Stimulated activated CD8-positive, alpha-beta memory T cell treated with anti-CD3 and anti-CD28 coated beads, Interleukin-7, amount 100 ng/mL, for 1 hour (primary cell): ENCODE results near the gene DMBT1.

Source experiments
- DNase-seq, 2 donors: peaks; one replicate each; pipeline ENCODE4 v3.0.0-alpha.2; 2020; ENCODE audit warnings: low read depth in 2 of 2

DMBT1 gene

DNA sequence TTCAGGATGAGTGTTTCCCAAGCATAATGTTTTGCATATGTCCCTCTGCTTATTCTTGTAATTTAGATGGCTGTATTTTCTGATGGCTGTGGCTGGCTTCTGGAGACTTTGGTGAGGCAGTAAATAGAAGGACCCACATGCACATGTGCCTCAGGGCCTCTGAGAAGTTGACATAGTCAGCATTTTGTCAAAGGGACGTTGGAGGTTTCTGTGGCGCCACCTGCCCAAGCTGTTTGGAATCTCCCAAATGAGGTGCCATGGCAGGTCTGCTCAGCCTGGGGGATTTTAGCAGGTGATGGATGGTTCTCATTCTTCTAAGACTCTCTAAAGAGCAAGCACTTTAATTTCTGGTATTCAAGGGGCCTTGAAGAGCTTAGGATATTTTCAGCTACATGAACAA, 109.3 kb downstream of the DMBT1 start:
- no peak for DNase-seq

DNA sequence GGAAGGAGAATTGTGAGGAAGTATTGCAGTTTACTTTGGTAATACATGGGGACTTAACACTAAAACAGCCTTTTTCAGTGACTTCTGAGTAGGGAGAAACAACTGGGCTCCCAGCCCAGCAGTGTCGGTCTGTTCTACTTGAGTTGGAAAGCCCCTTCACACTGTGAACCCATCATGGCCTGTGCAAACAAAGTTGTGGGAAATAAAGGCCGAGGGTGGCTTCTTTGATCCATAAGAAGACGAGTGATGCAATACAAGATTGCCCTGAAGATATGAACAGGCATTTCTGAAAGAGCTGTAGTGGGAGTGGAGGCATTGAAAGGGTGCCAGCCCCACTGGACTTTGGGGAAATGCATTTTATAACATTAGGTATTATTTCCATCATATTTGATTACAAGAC, 110.8 kb downstream of the DMBT1 start:
- no peak for DNase-seq

- no peak for DNase-seq
Measured at GRCh38 chr10:122672655-122673054, 112.1 kb downstream of the DMBT1 start.

DNA sequence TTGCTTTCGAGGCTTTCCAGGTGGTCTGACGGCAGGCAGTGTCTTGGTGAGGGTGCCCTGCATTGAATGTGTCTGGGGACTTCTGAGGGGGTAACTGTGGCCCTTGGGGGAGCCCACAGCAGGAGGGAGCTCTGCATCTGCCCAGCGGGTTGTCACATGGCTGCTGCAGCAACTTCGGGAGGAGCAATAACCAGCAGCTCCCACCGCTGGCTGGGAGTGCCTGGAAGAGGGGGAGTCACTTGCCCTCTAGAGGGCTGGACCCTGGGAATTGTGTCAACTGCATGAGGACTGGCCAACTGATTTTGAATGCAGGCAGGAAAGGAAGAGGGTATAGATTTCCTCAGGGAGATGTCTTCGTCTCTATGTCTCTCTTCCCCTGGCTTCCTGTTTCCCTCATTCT, 112.7 kb downstream of the DMBT1 start:
- DNase-seq = no peak

- DNase-seq = no peak
Measured at GRCh38 chr10:122673731-122674130, 113.2 kb downstream of the DMBT1 start.

DNA sequence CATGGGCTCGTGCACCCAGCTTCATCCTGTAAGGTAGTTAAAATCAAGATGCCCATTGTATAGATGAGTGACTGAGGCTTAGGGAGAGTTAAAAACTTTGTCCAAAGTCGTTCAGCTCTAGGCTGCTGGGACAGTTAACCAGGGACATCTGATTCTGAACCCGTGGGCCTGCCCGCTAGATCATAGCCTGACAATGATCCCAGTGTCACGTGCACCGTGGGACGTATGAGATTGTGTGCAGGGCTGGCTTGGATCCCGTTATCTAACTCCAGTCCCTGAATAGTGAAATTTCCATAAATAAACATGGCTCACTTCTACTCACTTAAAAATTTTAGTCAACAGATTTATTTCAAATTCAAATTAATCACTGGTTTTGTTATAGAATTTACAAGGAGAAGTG, 114.2 kb downstream of the DMBT1 start:
- DNase-seq = no peak

GRCh38 chr10:122675278-122675677, 114.7 kb downstream of the DMBT1 start:
- no peak for DNase-seq

DNA sequence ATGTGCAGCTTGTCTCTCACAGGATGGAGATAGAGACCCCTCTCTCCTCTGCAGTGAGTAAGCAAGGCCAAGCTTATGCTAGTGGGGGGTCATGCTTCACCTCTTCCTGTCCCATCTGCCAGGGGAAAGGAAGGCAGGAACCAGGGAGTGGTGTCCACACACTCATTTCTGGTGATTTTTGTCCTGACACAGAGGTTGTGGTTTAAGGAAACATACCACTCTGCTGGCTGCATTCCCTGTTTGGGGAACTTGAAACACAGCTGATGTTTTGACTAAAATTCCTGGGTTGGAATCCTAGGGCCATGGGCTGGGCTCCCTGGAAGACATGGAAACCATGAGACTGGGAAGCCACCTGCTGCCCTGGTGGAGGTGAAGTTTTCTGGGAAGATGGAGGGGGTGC, 117.7 kb downstream of the DMBT1 start:
- DNase-seq = no peak

GRCh38 chr10:122682522-122682921, 122.0 kb downstream of the DMBT1 start:
- DNase-seq = no peak

DNA sequence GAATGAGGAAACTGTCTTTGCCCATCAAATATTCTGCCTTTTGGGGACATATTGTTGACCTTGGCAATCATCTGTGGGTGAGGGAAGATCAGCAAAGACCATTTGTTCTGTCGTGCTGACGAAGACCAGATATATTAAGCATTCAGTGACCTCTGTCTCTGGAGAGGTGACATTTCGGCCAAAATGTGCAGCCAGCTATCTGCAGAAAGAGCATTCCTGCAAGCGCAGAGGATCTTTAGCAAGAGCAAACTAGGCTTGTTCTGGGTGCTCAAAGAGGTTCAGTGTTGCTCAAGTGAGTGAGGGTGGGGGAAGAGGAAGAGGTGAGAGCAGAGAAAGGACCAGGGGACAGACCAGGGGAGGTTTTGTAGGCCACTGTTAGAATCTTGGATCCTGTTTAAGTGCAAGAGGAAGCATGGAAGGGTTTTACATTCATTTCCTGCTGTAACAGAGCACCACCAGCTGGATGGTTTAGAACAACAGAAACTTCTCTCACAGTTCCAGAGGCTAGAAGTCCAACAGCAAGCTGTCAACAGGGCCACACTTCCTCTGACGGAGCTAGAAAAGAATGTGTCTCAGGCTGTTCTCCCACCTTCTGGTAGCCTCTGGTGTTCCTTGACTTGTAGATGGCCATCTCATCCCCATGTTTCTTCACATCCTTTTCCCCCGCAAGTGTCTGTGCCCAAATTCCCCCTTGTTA, 127.9 kb downstream of the DMBT1 start:
- no peak for DNase-seq

GRCh38 chr10:122689146-122689820, 128.7 kb downstream of the DMBT1 start:
- DNase-seq = no peak

DNA sequence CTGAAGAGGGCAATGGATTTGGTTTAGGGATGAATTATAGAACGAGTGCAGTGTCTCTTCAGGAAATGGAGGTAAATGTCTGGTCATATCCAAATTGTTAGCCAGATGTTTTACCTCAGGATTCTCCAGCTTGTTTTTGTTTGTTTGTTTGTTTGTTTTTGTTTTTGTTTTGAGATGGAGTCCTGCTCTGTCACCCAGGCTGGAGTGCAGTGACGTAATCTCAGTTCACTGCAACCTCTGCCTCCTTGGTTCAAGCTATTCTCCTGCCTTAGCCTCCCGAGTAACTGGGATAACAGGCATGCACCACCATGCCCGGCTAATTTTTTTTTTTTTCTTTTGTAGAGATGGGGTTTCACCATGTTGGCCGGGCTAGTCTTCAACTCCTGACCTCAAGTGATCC, 132.2 kb downstream of the DMBT1 start:
- DNase-seq = no peak
